ENCODE measurements around the gene MPV17L.
"Not testable (repeated sequence)": the region's sequence is repeated elsewhere in the genome, so short reads cannot be mapped to it uniquely, and the experiment has no call there.

Gene MPV17L

DNA sequence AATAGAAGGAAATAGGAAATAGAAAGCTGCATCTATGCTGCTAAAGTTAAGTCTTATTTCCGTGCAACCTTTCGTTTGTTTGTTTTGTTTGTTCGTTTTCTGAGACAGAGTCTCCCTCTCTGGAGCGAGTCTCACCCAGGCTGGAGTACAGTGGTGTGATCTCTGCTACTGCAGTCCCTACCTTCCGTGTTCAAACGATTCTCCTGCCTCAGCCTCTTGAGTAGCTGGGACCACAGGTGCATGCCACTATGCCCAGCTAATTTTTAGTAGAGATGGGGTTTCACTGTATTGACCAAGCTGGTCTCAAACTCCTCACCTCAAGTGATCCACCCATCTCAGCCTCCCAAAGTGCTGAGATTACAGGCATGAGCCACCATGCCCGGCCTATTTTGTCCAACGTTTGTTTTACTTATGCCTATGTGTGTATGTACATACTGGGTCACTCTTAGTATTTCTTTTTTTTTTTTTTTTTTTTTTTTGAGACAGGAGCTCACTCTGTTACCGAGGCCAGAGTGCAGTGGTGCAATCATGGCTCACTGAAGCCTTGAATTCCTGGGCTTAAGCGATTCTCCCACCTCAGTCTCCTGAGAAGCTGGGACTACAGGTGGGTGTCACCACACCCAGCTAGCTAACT lies 55.7 kb downstream of the MPV17L start:
- H3K27ac ChIP-seq (ENCODE audit: low read length): no peak overlapping the region
- no peak overlapping the region for H3K4me3 ChIP-seq (ENCODE audit: low read length in 2 of 2)
- H3K27me3 ChIP-seq (ENCODE audit: control insufficient read depth in 1 of 2, insufficient read depth in 2 of 2, low read length in 2 of 2): no peaks in the 10 kb centered on the region
- H3K9me3 ChIP-seq (ENCODE audit: control insufficient read depth in 2 of 2, low read length in 2 of 2): no peaks in the 10 kb centered on the region
- no peak overlapping the region for H3K9ac ChIP-seq (ENCODE audit: low read length in 2 of 2)
- H3K4me1 ChIP-seq (ENCODE audit: control insufficient read depth, insufficient read depth, low read length): peaks cover 3% of the 10 kb centered on the region
- H3K36me3 ChIP-seq (ENCODE audit: control insufficient read depth in 2 of 2, insufficient read depth in 2 of 2, low read length in 2 of 2): peaks cover 0 to 4% of the 10 kb centered on the region in 2 donors

DNA sequence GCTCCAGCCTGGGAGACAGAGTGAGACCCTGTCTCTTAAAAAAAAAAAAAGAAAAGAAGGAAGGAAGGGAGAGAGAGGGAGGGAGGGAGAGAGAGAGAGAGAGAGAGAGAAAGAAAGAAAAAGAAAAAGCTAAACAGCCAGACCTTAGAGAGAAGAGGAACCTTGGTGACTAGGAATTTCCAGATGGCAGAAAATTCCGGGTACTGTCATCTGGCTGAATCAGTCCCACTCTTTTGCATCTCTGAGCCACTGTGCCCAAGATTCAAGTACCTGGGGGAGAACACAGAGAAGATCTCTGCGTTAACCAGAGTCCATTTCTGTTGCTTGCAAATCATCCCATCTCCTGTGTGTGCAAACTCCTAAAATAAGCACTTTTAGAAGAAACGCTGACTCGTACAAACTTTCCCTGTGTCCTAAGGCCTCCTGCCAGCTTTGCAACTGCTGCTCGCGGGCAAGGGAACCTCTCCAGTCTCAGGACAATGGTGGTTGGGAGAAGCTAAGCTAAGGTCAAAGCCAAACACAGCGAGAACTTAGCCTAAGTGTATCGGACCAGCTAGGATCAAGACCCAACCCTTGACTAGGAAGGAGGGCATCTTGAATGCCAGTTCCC lies 56.8 kb downstream of the MPV17L start:
- peaks cover 3% of the 10 kb centered on the region for H3K4me1 ChIP-seq (ENCODE audit: control insufficient read depth, insufficient read depth, low read length)
- peaks cover 0 to 5% of the 10 kb centered on the region in 2 donors for H3K36me3 ChIP-seq (ENCODE audit: control insufficient read depth in 2 of 2, insufficient read depth in 2 of 2, low read length in 2 of 2)
- H3K4me3 ChIP-seq (ENCODE audit: low read length in 2 of 2): no peak overlapping the region
- H3K9ac ChIP-seq (ENCODE audit: low read length in 2 of 2): no peak overlapping the region
- H3K27ac ChIP-seq (ENCODE audit: low read length): no peak overlapping the region
- no peaks in the 10 kb centered on the region for H3K27me3 ChIP-seq (ENCODE audit: control insufficient read depth in 1 of 2, insufficient read depth in 2 of 2, low read length in 2 of 2)
- H3K9me3 ChIP-seq (ENCODE audit: control insufficient read depth in 2 of 2, low read length in 2 of 2): no peaks in the 10 kb centered on the region

DNA sequence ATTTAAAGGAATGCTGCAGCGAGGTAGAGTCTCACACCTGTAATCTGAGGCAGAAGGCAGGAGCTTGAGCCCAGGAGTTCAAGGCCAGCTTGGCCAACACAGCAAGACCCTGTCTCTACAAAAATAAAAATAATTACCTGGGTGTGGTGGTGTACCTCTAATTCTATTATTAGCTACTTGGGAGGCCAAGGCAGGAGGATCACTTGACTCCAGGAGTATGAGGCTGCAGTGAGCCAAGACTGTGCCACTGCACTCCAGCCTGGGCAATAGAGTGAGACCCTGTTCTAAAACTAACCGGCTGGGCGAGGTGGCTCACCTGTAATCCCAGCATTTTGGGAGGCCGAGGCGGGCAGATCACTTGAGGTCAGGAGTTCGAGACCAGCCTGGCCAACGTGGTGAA lies 57.7 kb downstream of the MPV17L start:
- H3K9ac ChIP-seq (ENCODE audit: low read length in 2 of 2); H3K27me3 ChIP-seq (ENCODE audit: control insufficient read depth in 1 of 2, insufficient read depth in 2 of 2, low read length in 2 of 2); H3K4me1 ChIP-seq (ENCODE audit: control insufficient read depth, insufficient read depth, low read length); H3K9me3 ChIP-seq (ENCODE audit: control insufficient read depth in 2 of 2, low read length in 2 of 2); H3K27ac ChIP-seq (ENCODE audit: low read length); H3K36me3 ChIP-seq (ENCODE audit: control insufficient read depth in 2 of 2, insufficient read depth in 2 of 2, low read length in 2 of 2); H3K4me3 ChIP-seq (ENCODE audit: low read length in 2 of 2): not testable (repeated sequence)

GRCh38 chr16:15454933-15455332 lies 59.4 kb downstream of the MPV17L start:
- not testable (repeated sequence) for H3K9ac ChIP-seq (ENCODE audit: low read length in 2 of 2); H3K27ac ChIP-seq (ENCODE audit: low read length)

DNA sequence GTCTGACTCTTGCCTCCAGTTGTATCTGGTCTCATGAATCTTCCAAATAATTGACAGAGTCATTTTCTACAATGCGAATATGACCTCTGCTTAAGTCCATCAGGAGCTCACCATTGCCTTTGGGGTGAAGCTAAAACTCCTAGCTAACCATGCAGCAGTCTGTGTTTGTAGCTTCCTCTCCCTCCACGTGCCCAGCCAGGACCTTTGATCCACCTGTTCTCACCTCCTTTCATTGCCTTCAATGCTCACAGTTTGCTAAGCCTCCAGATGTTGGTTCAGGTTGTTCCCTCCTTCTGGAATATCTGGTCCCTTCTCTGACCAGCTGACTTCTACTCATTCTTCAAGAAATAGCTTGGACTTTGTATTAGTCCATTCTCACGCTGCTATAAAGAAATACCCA lies 61.8 kb downstream of the MPV17L start:
- no peak overlapping the region for H3K4me3 ChIP-seq (ENCODE audit: low read length in 2 of 2)
- no peaks in the 10 kb centered on the region for H3K9me3 ChIP-seq (ENCODE audit: control insufficient read depth in 2 of 2, low read length in 2 of 2)
- no peak overlapping the region for H3K27ac ChIP-seq (ENCODE audit: low read length)
- H3K27me3 ChIP-seq (ENCODE audit: control insufficient read depth in 1 of 2, insufficient read depth in 2 of 2, low read length in 2 of 2): no peaks in the 10 kb centered on the region
- peaks cover 0 to 2% of the 10 kb centered on the region in 2 donors for H3K36me3 ChIP-seq (ENCODE audit: control insufficient read depth in 2 of 2, insufficient read depth in 2 of 2, low read length in 2 of 2)
- H3K4me1 ChIP-seq (ENCODE audit: control insufficient read depth, insufficient read depth, low read length): no peaks in the 10 kb centered on the region
- H3K9ac ChIP-seq (ENCODE audit: low read length in 2 of 2): no peak overlapping the region

More at GRCh38 chr16:15454933-15455332, 59.4 kb downstream of the MPV17L start:
- not testable (repeated sequence) for H3K36me3 ChIP-seq (ENCODE audit: control insufficient read depth in 2 of 2, insufficient read depth in 2 of 2, low read length in 2 of 2); H3K27me3 ChIP-seq (ENCODE audit: control insufficient read depth in 1 of 2, insufficient read depth in 2 of 2, low read length in 2 of 2); H3K4me3 ChIP-seq (ENCODE audit: low read length in 2 of 2); H3K4me1 ChIP-seq (ENCODE audit: control insufficient read depth, insufficient read depth, low read length); H3K9me3 ChIP-seq (ENCODE audit: control insufficient read depth in 2 of 2, low read length in 2 of 2)

- Histone ChIP-seq H3K9ac (ENCODE audit: low read length in 2 of 2) (no peak overlapping the region), H3K4me3 (ENCODE audit: low read length in 2 of 2) (no peak overlapping the region), H3K4me1 (ENCODE audit: control insufficient read depth, insufficient read depth, low read length) (no peaks in the 10 kb centered on the region), H3K27me3 (ENCODE audit: control insufficient read depth in 1 of 2, insufficient read depth in 2 of 2, low read length in 2 of 2) (no peaks in the 10 kb centered on the region), H3K27ac (ENCODE audit: low read length) (no peak overlapping the region), H3K9me3 (ENCODE audit: control insufficient read depth in 2 of 2, low read length in 2 of 2) (no peaks in the 10 kb centered on the region), H3K36me3 (ENCODE audit: control insufficient read depth in 2 of 2, insufficient read depth in 2 of 2, low read length in 2 of 2) (peaks cover 0 to 2% of the 10 kb centered on the region in 2 donors)
These were observed 62.4 kb downstream of the MPV17L start for GRCh38 chr16:15457958-15458357.

DNA sequence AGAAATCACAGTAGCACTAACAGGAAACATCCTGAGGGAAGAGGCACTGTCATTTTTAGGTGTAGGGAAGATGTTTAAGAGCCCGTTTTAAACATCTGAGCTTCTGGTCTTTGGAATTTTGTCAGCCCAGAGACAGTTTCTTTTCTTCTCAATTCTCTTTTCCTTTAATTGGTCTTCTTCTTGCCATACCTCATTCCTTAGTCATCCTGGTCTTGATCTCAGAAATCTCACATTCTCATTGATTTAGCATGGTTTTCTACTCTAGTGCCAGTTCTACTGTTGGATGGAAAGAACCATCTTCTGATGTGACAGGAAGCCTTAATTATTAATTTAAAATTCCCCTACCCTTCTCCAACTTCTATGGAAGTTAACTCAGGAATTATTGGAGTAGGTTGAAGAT lies 64.2 kb downstream of the MPV17L start:
- no peaks in the 10 kb centered on the region for H3K4me1 ChIP-seq (ENCODE audit: control insufficient read depth, insufficient read depth, low read length)
- peaks cover 0 to 2% of the 10 kb centered on the region in 2 donors for H3K36me3 ChIP-seq (ENCODE audit: control insufficient read depth in 2 of 2, insufficient read depth in 2 of 2, low read length in 2 of 2)
- H3K27me3 ChIP-seq (ENCODE audit: control insufficient read depth in 1 of 2, insufficient read depth in 2 of 2, low read length in 2 of 2): no peaks in the 10 kb centered on the region
- no peaks in the 10 kb centered on the region for H3K9me3 ChIP-seq (ENCODE audit: control insufficient read depth in 2 of 2, low read length in 2 of 2)
- no peak overlapping the region for H3K27ac ChIP-seq (ENCODE audit: low read length)
- H3K9ac ChIP-seq (ENCODE audit: low read length in 2 of 2): no peak overlapping the region
- no peak overlapping the region for H3K4me3 ChIP-seq (ENCODE audit: low read length in 2 of 2)

DNA sequence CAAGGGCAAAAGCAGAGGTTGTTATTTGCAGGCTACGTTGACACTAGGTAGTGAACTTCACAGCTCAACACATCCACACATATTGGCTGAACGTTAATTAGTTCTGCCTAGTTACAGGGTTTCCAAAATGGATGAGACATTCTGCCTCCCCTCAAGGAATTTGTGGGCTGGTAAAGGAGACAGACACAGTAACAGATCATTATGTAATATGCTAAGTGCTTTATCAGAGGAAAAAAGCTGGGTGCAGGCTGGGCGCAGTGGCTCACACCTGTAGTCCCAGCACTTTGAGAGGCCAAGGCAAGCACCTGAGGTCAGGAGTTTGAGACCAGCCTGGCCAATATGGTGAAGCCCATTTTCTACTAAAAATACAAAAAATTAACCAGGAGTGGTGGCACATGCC lies 65.0 kb downstream of the MPV17L start:
- Histone ChIP-seq H3K27me3 (ENCODE audit: control insufficient read depth in 1 of 2, insufficient read depth in 2 of 2, low read length in 2 of 2) (no peaks in the 10 kb centered on the region), H3K4me3 (ENCODE audit: low read length in 2 of 2) (no peak overlapping the region), H3K9ac (ENCODE audit: low read length in 2 of 2) (no peak overlapping the region), H3K36me3 (ENCODE audit: control insufficient read depth in 2 of 2, insufficient read depth in 2 of 2, low read length in 2 of 2) (peaks cover 0 to 2% of the 10 kb centered on the region in 2 donors), H3K9me3 (ENCODE audit: control insufficient read depth in 2 of 2, low read length in 2 of 2) (no peaks in the 10 kb centered on the region), H3K27ac (ENCODE audit: low read length) (no peak overlapping the region), H3K4me1 (ENCODE audit: control insufficient read depth, insufficient read depth, low read length) (no peaks in the 10 kb centered on the region)

DNA sequence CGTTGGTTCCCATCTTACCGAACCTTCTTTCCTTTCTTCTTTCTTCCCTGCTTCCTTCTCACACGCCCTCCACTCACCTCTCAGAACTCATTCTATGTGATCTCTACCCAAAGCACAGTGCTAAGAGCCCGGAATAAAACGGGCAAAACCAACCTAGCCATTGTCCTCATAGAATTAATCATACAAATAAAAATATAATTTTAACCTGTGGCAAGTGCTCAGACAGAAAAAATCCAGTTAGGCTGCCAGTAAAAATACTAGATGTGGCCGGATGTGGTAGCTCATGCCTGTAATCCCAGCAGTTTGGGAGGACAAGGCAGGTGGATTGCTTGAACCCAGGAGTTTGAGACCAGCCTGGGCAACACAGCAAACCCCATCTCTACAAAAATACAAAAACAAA lies 65.8 kb downstream of the MPV17L start:
- Histone ChIP-seq H3K36me3 (ENCODE audit: control insufficient read depth in 2 of 2, insufficient read depth in 2 of 2, low read length in 2 of 2) (peaks cover 0 to 2% of the 10 kb centered on the region in 2 donors), H3K4me3 (ENCODE audit: low read length in 2 of 2) (no peak overlapping the region), H3K27ac (ENCODE audit: low read length) (no peak overlapping the region), H3K9me3 (ENCODE audit: control insufficient read depth in 2 of 2, low read length in 2 of 2) (no peaks in the 10 kb centered on the region), H3K27me3 (ENCODE audit: control insufficient read depth in 1 of 2, insufficient read depth in 2 of 2, low read length in 2 of 2) (no peaks in the 10 kb centered on the region), H3K9ac (ENCODE audit: low read length in 2 of 2) (no peak overlapping the region), H3K4me1 (ENCODE audit: control insufficient read depth, insufficient read depth, low read length) (no peaks in the 10 kb centered on the region)

All from stomach smooth muscle (tissue), 2 donors.